IMR-90 (cell line): ENCODE measurements around the gene MFAP4. TPM values are rescaled to one million over a fixed set of nuclear protein-coding genes. Genes with fewer than 3 reads are reported as not detected.

ENCODE experiments used
- ATAC-seq: fragments of 200-7000 bp; cut with Tn5 transposase; 2 replicates; pipeline ENCODE4 v1.9.1; 2020; ENCODE audit warnings: low read depth, mild to moderate bottlenecking, moderate library complexity
- BruUV-seq: library from RNA; stranded (reverse); fragments of 400-500 nt; replicated peaks from 2 replicates; lab custom pipeline; 2021; lab: Mats Ljungman, UMichigan
- CTCF ChIA-PET: fragments of 300-600 bp; formaldehyde crosslinking; extraction: SDS; loops from one replicate; lab custom pipeline; 2021; ENCODE audit warnings: antibody characterized with exemption; lab: Yijun Ruan, JAX
- POLR2A ChIA-PET: fragments of 300-600 bp; sonication (Branson Sonifier 250); formaldehyde crosslinking; loops from one replicate; lab custom pipeline; 2022; ENCODE audit warnings: antibody characterized with exemption; ENCODE audit not compliant: unreplicated experiment; lab: Charles Lee
- DNase-seq: peaks from one replicate; pipeline ENCODE4 v3.0.0; 2013
- H2AFZ ChIP-seq: replicated peaks from 2 replicates; pipeline ENCODE3; 2013; ENCODE audit warnings: low read length, mild to moderate bottlenecking; ENCODE audit not compliant: poor library complexity
- H2AK5ac ChIP-seq: 2 replicates; pipeline ENCODE4 v1.6.1; 2013; ENCODE audit warnings: low read depth, low read length, inconsistent platforms
- H2AK9ac ChIP-seq: replicated peaks from 2 replicates; pipeline ENCODE3; 2013; ENCODE audit warnings: mild to moderate bottlenecking, low read depth, low read length, moderate library complexity; ENCODE audit not compliant: poor library complexity
- H2BK120ac ChIP-seq: 2 replicates; pipeline ENCODE4 v1.6.1; 2013; ENCODE audit warnings: low read depth, low read length, inconsistent platforms
- H2BK15ac ChIP-seq: 3 replicates; pipeline ENCODE4 v1.6.1; 2013; ENCODE audit warnings: low read depth, low read length, inconsistent platforms
- H2BK20ac ChIP-seq: 2 replicates; pipeline ENCODE4 v1.6.1; 2013; ENCODE audit warnings: low read depth, mild to moderate bottlenecking, inconsistent platforms, low read length, moderate library complexity
- H2BK5ac ChIP-seq: 2 replicates; pipeline ENCODE4 v1.6.1; 2013; ENCODE audit warnings: mild to moderate bottlenecking, low read depth, low read length, inconsistent platforms; ENCODE audit not compliant: poor library complexity, severe bottlenecking
- H3K14ac ChIP-seq: replicated peaks from 2 replicates; pipeline ENCODE4 v1.6.1; 2013; ENCODE audit warnings: low read depth, low read length, inconsistent platforms
- H3K18ac ChIP-seq: 2 replicates; pipeline ENCODE4 v1.6.1; 2013; ENCODE audit warnings: low read depth, low read length, control low read depth
- H3K23ac ChIP-seq: 2 replicates; pipeline ENCODE4 v1.6.1; 2013; ENCODE audit warnings: low read depth, low read length, inconsistent platforms
- H3K27ac ChIP-seq: 2 replicates; pipeline ENCODE4 v1.5.1; 2013; ENCODE audit warnings: mild to moderate bottlenecking, control low read depth, low read length; ENCODE audit not compliant: insufficient read depth
- H3K27me3 ChIP-seq: 2 replicates; pipeline ENCODE4 v1.6.1; 2013; ENCODE audit warnings: low read length; ENCODE audit not compliant: control insufficient read depth, insufficient read depth
- H3K36me3 ChIP-seq: 2 replicates; pipeline ENCODE4 v1.6.1; 2013; ENCODE audit warnings: low read length, mixed read lengths; ENCODE audit not compliant: control insufficient read depth, insufficient read depth
- H3K4ac ChIP-seq: 2 replicates; pipeline ENCODE4 v1.6.1; 2013; ENCODE audit warnings: low read depth, low read length, inconsistent platforms
- H3K4me1 ChIP-seq: 2 replicates; pipeline ENCODE4 v1.6.1; 2013; ENCODE audit warnings: low read length, mixed read lengths; ENCODE audit not compliant: control insufficient read depth, insufficient read depth
- H3K4me2 ChIP-seq: 2 replicates; pipeline ENCODE4 v1.6.1; 2013; ENCODE audit warnings: low read depth, mild to moderate bottlenecking, control low read depth, low read length, moderate library complexity
- H3K4me3 ChIP-seq: 2 replicates; pipeline ENCODE4 v1.5.1; 2013; ENCODE audit warnings: low read depth, mild to moderate bottlenecking, control low read depth, low read length, moderate library complexity; ENCODE audit not compliant: insufficient read depth
- H3K56ac ChIP-seq: 2 replicates; pipeline ENCODE4 v1.6.1; 2013; ENCODE audit warnings: low read length, inconsistent platforms; ENCODE audit not compliant: insufficient read depth; ENCODE audit errors: extremely low read depth
- H3K79me1 ChIP-seq, 2 experiments: 2 replicates each; pipeline ENCODE4 v1.6.1; 2013; ENCODE audit warnings: low read length in 2 of 2, inconsistent platforms in 1 of 2, low read depth in 1 of 2
- H3K9ac ChIP-seq: 2 replicates; pipeline ENCODE4 v1.6.1; 2013; ENCODE audit warnings: low read depth, low read length, control low read depth
- H3K9me1 ChIP-seq: 2 replicates; pipeline ENCODE4 v1.6.1; 2013; ENCODE audit warnings: low read length, inconsistent platforms; ENCODE audit not compliant: insufficient read depth
- H3K9me3 ChIP-seq: 2 replicates; pipeline ENCODE4 v1.6.1; 2013; ENCODE audit warnings: low read length; ENCODE audit not compliant: control insufficient read depth, insufficient read depth
- H4K20me1 ChIP-seq: 2 replicates; pipeline ENCODE4 v1.6.1; 2013; ENCODE audit warnings: low read length, inconsistent platforms; ENCODE audit not compliant: insufficient read depth
- H4K5ac ChIP-seq: 2 replicates; pipeline ENCODE4 v1.6.1; 2013; ENCODE audit warnings: mild to moderate bottlenecking, low read depth, low read length, control low read depth
- H4K8ac ChIP-seq, 2 experiments: 2 replicates each; pipeline ENCODE4 v1.6.1; 2013; ENCODE audit warnings: low read depth in 2 of 2, low read length in 2 of 2, control low read depth in 1 of 2, inconsistent platforms in 1 of 2
- H4K91ac ChIP-seq: 2 replicates; pipeline ENCODE4 v1.6.1; 2013; ENCODE audit warnings: low read depth, low read length, inconsistent platforms; ENCODE audit not compliant: insufficient read depth
- USF2 ChIP-seq: fragments of 150-350 bp; IDR thresholded peaks from 2 replicates; pipeline ENCODE4 v1.6.1; 2017; ENCODE audit warnings: mild to moderate bottlenecking, antibody characterized with exemption, low read length, low read depth
- WGBS, 2 experiments: methylation state at CpG; one replicate each; pipeline versions ENCODE4 v1.1.5 to v1.1.7; 2013; ENCODE audit warnings: missing lambda C conversion rate in 2 of 2; ENCODE audit not compliant: insufficient read length in 1 of 2; ENCODE audit errors: extremely low coverage in 2 of 2; 5-methylcytosine and 5-hydroxymethylcytosine counted together
- dilution Hi-C: fragments of 300-500 bp; cut with HindIII; formaldehyde crosslinking; loops from one replicate; pipeline ENCODE4 v1.14.3; 2018; ENCODE audit warnings: low sequenced_read_pairs; ENCODE audit not compliant: unreplicated experiment
- in situ Hi-C: fragments of 300-500 bp; cut with MboI; formaldehyde crosslinking; loops from 3 replicates; pipeline ENCODE4 v1.14.3; 2019; ENCODE audit warnings: low sequenced_read_pairs, inconsistent platforms, mixed read lengths
- intact Hi-C: fragments of 100-400 bp; cut with micrococcal nuclease; formaldehyde crosslinking; loops from 2 replicates; pipeline ENCODE4 v1.10.0; 2022
- polyA plus RNA-seq, 3 experiments: library from polyadenylated mRNA; depleted of rRNA; stranded (reverse); fragments of >200 nt; gene quantifications; 2 replicates each; pipeline ENCODE4 v1.2.3, GENCODE V29; 2012; ENCODE audit warnings: low replicate concordance in 1 of 3
- total RNA-seq: library from RNA; depleted of rRNA; stranded (reverse); fragments of >200 nt; gene quantifications from 2 replicates; pipeline ENCODE4 v1.2.3, GENCODE V29; 2012

Gene MFAP4
- total and polyA plus RNA-seq, 2 of the 4 experiments (the other 2 are of a cell fraction), result 7.0 to 71.6 TPM

DNA sequence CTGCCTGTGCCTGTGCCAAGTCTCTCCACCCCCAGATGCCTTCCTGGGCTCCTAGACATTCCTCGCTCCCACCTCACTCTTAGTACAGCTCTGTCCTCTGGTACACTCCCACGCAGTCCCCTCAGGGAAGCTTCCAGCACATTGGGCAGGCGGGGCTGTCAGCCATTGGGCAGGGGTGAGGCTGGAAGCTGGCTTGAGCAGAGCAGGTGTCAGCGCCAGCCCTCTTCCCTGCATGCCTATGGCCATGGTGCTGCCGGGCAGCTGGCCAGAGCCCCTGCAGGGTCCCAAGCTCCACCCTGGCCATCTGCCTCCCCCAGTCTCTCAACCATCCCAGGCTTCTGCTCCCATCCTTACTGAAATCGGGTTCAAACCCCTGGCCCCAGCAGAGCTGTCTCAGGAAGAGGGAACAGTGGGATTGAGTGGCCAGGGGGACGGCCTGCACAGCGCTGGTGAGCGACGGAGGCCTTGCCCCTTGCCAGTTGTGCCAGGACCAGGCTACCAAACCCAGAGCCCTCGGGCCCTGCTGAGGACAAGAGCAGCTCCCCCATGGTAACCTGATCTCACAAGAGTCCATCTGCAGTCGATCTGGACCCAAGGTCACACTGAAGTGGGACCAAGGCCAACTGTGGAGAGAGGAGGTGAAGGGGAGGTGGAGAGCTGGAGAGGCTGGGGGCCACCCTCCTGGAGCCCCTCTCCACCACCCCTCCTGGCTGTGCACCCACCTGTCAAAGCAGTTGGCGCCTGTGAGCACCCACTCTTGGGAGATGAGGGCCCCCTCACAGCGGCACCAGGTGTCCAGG, 22.1 kb downstream of the MFAP4 start:
- no peak for DNase-seq
- ChIA-PET CTCF (interaction anchor here (0.6 to 2.3 kb wide), 2 partner anchors 82 to 194 kb away, joined by 4 to 11 read pairs; no protein-coding TSS in a partner anchor), POLR2A (interaction anchor here (0.6 to 1.2 kb wide), 3 partner anchors 13 to 89 kb away, joined by 3 to 6 read pairs (median 5); no protein-coding TSS in a partner anchor)
- Histone ChIP-seq H3K36me3 (no peaks in the 10 kb centered on the region), H3K4me3 (no peak overlapping the region), H2BK20ac (no peak overlapping the region), H4K5ac (no peak overlapping the region), H3K4me1 (peaks cover 12% of the 10 kb centered on the region), H2BK120ac (no peak overlapping the region; the same call in 1 of the 2 replicates), H3K27ac (no peak overlapping the region), H3K79me1 (peaks cover 4 to 11% of the 10 kb centered on the region in 2 experiments; a peak in 3 of 4 replicates), H3K9me1 (peaks cover 6% of the 10 kb centered on the region; the same call in 1 of the 2 replicates), H4K8ac (no peak overlapping the region), H3K18ac (no peak overlapping the region), H3K56ac (no peak overlapping the region), H4K91ac (no peak overlapping the region), H4K20me1 (no peaks in the 10 kb centered on the region), H3K14ac (no peak overlapping the region), H3K27me3 (no peaks in the 10 kb centered on the region), H2AK9ac (peak overlapping the region; percentile 73), H2AK5ac (no peak overlapping the region), H3K4ac (no peak overlapping the region), H3K9ac (no peak overlapping the region), H3K4me2 (no peak overlapping the region), H3K23ac (no peak overlapping the region), H2BK15ac (no peak overlapping the region), H2BK5ac (no peak overlapping the region), H2AFZ (peak overlapping the region; percentile 79), H3K9me3 (no peaks in the 10 kb centered on the region)
- no peak for ATAC-seq
- 83% methylated on average over 2 of the region's 14 CpGs; no CpG with 5 or more reads in 1 of the 2 experiments for WGBS, 2 experiments
- in situ Hi-C loops (loop anchor here (5.0 kb wide), 3 partner anchors 82 to 397 kb away; no protein-coding TSS in a partner anchor), intact Hi-C loops (loop anchor here (5.0 kb wide), 2 partner anchors 282 to 307 kb away; partner anchors contain the start of gene ALDH3A2), dilution Hi-C loops (no loop called here)
- no peak for TF ChIP-seq USF2
- no TSS peak for BruUV-seq
